Psoas muscle (tissue), 8 donors: ENCODE results near the gene TGFB2. TPM values are rescaled to one million over a fixed set of nuclear protein-coding genes. Genes with fewer than 3 reads are reported as not detected.

ENCODE experiments used
- ATAC-seq, 4 donors: fragments of 200-7000 bp; cut with Tn5 transposase; one replicate each; pipeline ENCODE4 v1.9.1; 2020; ENCODE audit warnings: moderate library complexity in 3 of 4, mild to moderate bottlenecking in 2 of 4
- DNase-seq, 2 donors: peaks; one replicate each; pipeline ENCODE4 v3.0.0-alpha.2; 2020
- H3K27ac ChIP-seq: fragments of 200-600 bp; one replicate; pipeline ENCODE4 v1.8.0; 2022
- H3K27me3 ChIP-seq, 3 donors: fragments of 200-600 bp in 1 of 3; one replicate each; pipeline versions ENCODE4 v1.6.1 to v1.8.0; 2013 to 2022; ENCODE audit warnings: low read length in 2 of 3, mild to moderate bottlenecking in 2 of 3, moderate library complexity in 1 of 3; ENCODE audit not compliant: insufficient read depth in 3 of 3
- H3K36me3 ChIP-seq, 2 donors: fragments of 200-600 bp in 1 of 2; one replicate each; pipeline versions ENCODE4 v1.6.1 to v1.8.0; 2013 to 2022; ENCODE audit warnings: low read depth in 1 of 2, mild to moderate bottlenecking in 1 of 2, moderate library complexity in 1 of 2; ENCODE audit not compliant: insufficient read depth in 1 of 2
- H3K4me1 ChIP-seq: fragments of 200-600 bp; one replicate; pipeline ENCODE4 v1.8.0; 2022
- H3K4me3 ChIP-seq: fragments of 200-600 bp; one replicate; pipeline ENCODE4 v1.8.0; 2022; ENCODE audit warnings: mild to moderate bottlenecking
- H3K9me3 ChIP-seq: fragments of 200-600 bp; one replicate; pipeline ENCODE4 v1.8.0; 2022
- WGBS, 3 donors: extraction: QIAGEN DNeasy Blood & Tissue Kit; methylation state at CpG; one replicate each; pipeline versions ENCODE4 v1.1.6 to v1.1.7; 2013; 5-methylcytosine and 5-hydroxymethylcytosine counted together
- intact Hi-C, 2 donors: fragments of 100-400 bp; cut with DNase I; formaldehyde crosslinking; loops; one replicate each; pipeline versions ENCODE4 v1.11.0 to v1.14.2; 2022
- polyA plus RNA-seq, 3 donors: library from polyadenylated mRNA; stranded (reverse); fragments of 200-250 nt; gene quantifications; one replicate each; pipeline ENCODE4 v1.2.3, GENCODE V29; 2013
- total RNA-seq, 4 donors: library from RNA; stranded (reverse); fragmentation: NEBNext Ultra II Directional in 2 of 4; extraction: Animal tissue kit (Norgen Biotek cat#: 25700) in 2 of 4; gene quantifications; one replicate each; pipeline versions ENCODE4 v1.2.1 to v1.2.4, GENCODE V29; 2021 to 2023
- TF ChIP-seq, protein P1 (sequence below): fragments of 200-600 bp; IDR thresholded peaks from one replicate; pipeline ENCODE4 v1.8.0; 2022; ENCODE audit warnings: antibody characterized with exemption
- donor health status: healthy with polysubstance abuse.
- donor health status: DM: no; HTN: no; CAD: no; lungs with moderate emphysema.
- donor health status: Bipolar disorder and iron deficiency.
- donor health status: healthy.
- donor health status: DM: yes; HTN: yes; CAD: no.
- donor health status: DM: no; HTN: no; CAD: no.
- donor health status: DM: no; HTN: no; CAD: no.
- donor health status: DM: yes; HTN: yes; CAD: no.

The TGFB2 gene
- total and polyA plus RNA-seq, 7 donors: 0.43 to 35.4 (median 5.1) TPM

DNA sequence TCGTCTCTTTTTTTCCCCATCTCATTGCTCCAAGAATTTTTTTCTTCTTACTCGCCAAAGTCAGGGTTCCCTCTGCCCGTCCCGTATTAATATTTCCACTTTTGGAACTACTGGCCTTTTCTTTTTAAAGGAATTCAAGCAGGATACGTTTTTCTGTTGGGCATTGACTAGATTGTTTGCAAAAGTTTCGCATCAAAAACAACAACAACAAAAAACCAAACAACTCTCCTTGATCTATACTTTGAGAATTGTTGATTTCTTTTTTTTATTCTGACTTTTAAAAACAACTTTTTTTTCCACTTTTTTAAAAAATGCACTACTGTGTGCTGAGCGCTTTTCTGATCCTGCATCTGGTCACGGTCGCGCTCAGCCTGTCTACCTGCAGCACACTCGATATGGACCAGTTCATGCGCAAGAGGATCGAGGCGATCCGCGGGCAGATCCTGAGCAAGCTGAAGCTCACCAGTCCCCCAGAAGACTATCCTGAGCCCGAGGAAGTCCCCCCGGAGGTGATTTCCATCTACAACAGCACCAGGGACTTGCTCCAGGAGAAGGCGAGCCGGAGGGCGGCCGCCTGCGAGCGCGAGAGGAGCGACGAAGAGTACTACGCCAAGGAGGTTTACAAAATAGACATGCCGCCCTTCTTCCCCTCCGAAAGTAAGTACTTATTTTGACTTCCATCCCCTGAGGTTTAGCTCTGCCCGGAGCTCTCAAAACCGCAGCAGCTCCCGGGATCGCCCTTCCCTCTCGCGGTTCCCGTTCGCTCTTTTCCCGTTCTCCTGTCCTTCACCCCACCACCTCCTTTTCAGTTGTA lies 1.5 kb downstream of the TGFB2 start:
- peak; percentile 28 to 63 for DNase-seq
- Histone ChIP-seq H3K27me3 (no peaks in the 10 kb centered on the region), H3K4me3 (peak overlapping the region; percentile 73), H3K4me1 (peaks cover 26% of the 10 kb centered on the region), H3K36me3 (no peaks in the 10 kb centered on the region), H3K27ac (peak overlapping the region; percentile 89), H3K9me3 (no peaks in the 10 kb centered on the region)
- TF ChIP-seq, protein P1, sequence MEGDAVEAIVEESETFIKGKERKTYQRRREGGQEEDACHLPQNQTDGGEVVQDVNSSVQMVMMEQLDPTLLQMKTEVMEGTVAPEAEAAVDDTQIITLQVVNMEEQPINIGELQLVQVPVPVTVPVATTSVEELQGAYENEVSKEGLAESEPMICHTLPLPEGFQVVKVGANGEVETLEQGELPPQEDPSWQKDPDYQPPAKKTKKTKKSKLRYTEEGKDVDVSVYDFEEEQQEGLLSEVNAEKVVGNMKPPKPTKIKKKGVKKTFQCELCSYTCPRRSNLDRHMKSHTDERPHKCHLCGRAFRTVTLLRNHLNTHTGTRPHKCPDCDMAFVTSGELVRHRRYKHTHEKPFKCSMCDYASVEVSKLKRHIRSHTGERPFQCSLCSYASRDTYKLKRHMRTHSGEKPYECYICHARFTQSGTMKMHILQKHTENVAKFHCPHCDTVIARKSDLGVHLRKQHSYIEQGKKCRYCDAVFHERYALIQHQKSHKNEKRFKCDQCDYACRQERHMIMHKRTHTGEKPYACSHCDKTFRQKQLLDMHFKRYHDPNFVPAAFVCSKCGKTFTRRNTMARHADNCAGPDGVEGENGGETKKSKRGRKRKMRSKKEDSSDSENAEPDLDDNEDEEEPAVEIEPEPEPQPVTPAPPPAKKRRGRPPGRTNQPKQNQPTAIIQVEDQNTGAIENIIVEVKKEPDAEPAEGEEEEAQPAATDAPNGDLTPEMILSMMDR: no peak
- intact Hi-C loops: loop anchor here (5.0 to 10.0 kb wide), 4 partner anchors 91 to 828 kb away; partner anchors contain the start of gene LYPLAL1 (in 1 of the 2)
- peak; percentile 13 to 40 (median 26) for ATAC-seq
- 0 to 1% (median 1%) methylated on average over 37 to 39 of the region's 39 CpGs for WGBS, 3 donors

DNA sequence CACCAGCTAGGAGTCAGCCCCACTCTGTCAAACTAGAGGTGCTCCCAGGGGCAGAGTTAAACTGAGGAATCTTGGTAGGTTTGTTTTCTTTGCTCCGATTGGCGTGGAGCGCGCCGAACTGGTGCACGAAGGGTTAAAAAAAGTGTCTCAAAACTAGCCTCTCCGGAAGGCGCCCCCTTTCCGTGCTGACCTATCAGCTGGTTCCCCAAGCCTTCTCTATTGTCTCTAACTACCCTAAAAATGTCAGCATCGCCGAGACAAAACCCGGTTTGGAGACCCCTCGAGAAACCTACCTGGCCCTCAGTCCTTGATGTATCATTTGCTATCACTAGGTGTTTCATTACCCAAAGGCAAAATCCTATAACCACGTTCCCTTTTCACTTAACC lies 2.2 kb downstream of the TGFB2 start:
- H3K27ac ChIP-seq: peak overlapping the region; percentile 89
- intact Hi-C loops: loop anchor here (5.0 to 10.0 kb wide), 4 partner anchors 90 to 827 kb away; partner anchors contain the start of gene LYPLAL1 (in 1 of the 2)
- H3K36me3 ChIP-seq: no peaks in the 10 kb centered on the region
- DNase-seq (peak in 1 of 2 donors; percentile 61), ATAC-seq (peak in 2 of 4 donors; percentile 10 to 17)
- TF ChIP-seq, protein P1: no peak
- no peaks in the 10 kb centered on the region for H3K9me3 ChIP-seq
- H3K27me3 ChIP-seq: no peaks in the 10 kb centered on the region
- H3K4me3 ChIP-seq: peak overlapping the region; percentile 73
- 0 to 1% (median 0%) methylated on average over 14 of the region's 14 CpGs for WGBS, 3 donors
- H3K4me1 ChIP-seq: peaks cover 33% of the 10 kb centered on the region

DNA sequence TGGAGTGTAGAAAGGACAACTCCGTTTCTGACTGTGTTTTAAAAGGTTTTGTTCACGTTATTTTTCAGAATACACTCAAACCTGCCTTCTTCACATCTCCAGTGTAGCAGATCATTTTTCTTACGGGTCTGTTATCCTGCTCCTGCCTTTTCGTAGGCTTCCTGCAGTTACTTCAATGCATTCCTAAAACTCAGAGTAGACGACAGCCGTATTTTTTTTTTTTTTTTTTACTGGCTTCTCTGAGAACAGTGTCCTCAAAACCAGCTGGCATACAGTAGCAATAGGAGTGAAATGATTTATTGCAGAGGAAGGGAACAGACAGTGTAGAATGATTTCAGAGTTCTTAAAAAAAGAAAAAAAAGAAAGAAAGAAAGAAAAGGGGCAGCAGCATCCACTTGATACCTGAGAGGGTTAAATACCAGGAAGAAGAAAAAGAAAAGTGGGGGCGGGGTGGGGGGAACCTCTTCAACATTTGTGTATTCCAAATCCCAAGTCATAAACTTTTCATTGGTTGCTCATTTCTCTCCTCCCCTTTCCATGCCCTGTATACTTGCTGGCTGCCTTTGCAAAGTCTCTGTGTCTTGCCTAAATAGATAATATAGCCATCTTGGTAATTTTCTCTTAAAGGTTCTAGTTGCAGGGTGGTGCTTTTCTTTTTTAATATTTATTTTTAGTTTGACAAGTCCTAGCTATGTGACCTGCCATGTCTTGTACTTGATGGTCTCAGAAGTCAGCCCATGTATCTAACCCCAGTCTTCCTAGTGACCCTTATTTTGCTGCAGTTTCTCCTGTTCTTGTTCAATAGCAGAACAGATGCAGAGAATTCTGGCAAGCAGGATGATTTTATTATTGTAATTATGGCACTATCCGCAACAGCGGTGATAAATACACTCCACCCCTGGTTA lies 2.8 kb downstream of the TGFB2 start:
- intact Hi-C loops: loop anchor here (2.0 to 10.0 kb wide), 5 partner anchors 89 to 827 kb away; partner anchors contain the start of gene LYPLAL1 (in 1 of the 2)
- Histone ChIP-seq H3K27ac (peak overlapping the region; percentile 89), H3K27me3 (no peaks in the 10 kb centered on the region), H3K9me3 (no peaks in the 10 kb centered on the region), H3K4me1 (peaks cover 38% of the 10 kb centered on the region), H3K4me3 (peak overlapping the region; percentile 73), H3K36me3 (no peaks in the 10 kb centered on the region)
- DNase-seq (no peak), ATAC-seq (peak in 2 of 4 donors; percentile 18 to 27)
- WGBS, 3 donors: 1 to 7% (median 4%) methylated on average over 9 of the region's 9 CpGs
- TF ChIP-seq, protein P1: no peak

DNA sequence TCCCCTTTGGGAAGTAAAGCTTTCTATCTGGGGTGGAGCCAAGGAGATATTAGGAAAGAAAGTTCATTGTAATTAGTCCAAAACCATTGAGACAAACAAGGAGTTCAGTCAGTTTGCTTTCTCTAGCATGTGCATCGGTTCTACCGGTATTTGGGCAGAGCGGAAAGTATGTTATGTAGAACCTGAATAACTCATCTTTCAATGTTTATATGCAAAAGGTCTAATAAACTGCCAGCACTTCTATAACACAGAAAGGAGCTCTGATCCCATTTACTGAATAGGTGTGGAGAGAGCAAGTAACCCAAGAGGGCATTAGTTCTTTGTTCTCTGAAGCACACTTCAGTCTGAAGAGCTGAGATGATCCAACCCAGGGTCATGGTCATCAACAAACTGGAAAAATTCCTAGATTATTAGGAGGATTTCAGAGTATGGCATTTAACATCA lies 3.5 kb downstream of the TGFB2 start:
- peak overlapping the region; percentile 89 for H3K27ac ChIP-seq
- DNase-seq: no peak

More for the DNA sequence above, 3.5 kb downstream of the TGFB2 start:
- no peaks in the 10 kb centered on the region for H3K9me3 ChIP-seq
- no peak for ATAC-seq
- H3K27me3 ChIP-seq: no peaks in the 10 kb centered on the region
- H3K4me1 ChIP-seq: peaks cover 43% of the 10 kb centered on the region
- H3K36me3 ChIP-seq: no peaks in the 10 kb centered on the region
- intact Hi-C loops: loop anchor here (2.0 to 10.0 kb wide), 5 partner anchors 89 to 826 kb away; partner anchors contain the start of gene LYPLAL1 (in 1 of the 2)
- WGBS, 3 donors: 16 to 21% (median 17%) methylated on average over 3 of the region's 3 CpGs
- H3K4me3 ChIP-seq: peak overlapping the region; percentile 73
- TF ChIP-seq, protein P1: no peak
